Endothelial cell of umbilical vein (primary cell): ENCODE results near the gene NUDT6.

Experiments used
- EZH2 ChIP-seq: IDR thresholded peaks from 2 replicates; pipeline ENCODE4 v1.6.1; 2012; ENCODE audit warnings: borderline replicate concordance, low read depth, mild to moderate bottlenecking, moderate library complexity, low read length, inconsistent platforms; ENCODE audit not compliant: severe bottlenecking
- POLR2A ChIP-seq: IDR thresholded peaks from 2 replicates; pipeline ENCODE4 v1.6.1; 2012; ENCODE audit warnings: low read depth, mild to moderate bottlenecking, control low read depth, low read length
- POLR2AphosphoS5 ChIP-seq: IDR thresholded peaks from 2 replicates; pipeline ENCODE4 v1.6.1; 2012; ENCODE audit warnings: low read depth, mild to moderate bottlenecking, control low read depth, low read length, moderate library complexity; ENCODE audit not compliant: insufficient read depth
- TF ChIP-seq, protein P1 (sequence below), 2 donors: IDR thresholded peaks; 1 replicate in 1 of 2; 2 replicates in 1 of 2; pipeline ENCODE4 v1.5.1; 2011; ENCODE audit warnings: low read length in 2 of 2, mild to moderate bottlenecking in 2 of 2, moderate library complexity in 2 of 2, control low read depth in 1 of 2, inconsistent platforms in 1 of 2, low read depth in 1 of 2; ENCODE audit not compliant: insufficient read depth in 1 of 2; ENCODE audit errors: extremely low read depth in 1 of 2
- TF ChIP-seq, protein P2 (sequence below): IDR thresholded peaks from 2 replicates; pipeline ENCODE4 v1.6.1; 2011; ENCODE audit not compliant: insufficient read depth, insufficient read length

DNA sequence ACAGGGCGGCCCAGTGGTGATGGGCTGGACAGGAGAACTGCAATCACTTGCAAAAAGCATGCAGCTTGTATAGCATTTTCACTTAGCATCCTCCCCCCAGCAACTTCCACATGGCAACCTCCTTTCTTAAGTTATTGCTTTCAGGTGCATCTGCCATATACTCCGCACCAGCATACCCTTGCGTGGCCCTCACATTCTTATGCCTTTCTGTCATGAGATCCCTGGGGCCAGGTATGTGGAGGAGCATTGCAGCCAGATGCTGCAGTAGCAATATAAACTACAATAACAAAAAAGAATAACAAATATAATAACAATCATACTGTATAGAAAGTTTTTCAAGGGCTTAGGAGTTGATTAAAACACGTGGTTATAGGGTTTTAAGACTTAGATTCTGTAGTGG, 26.3 kb upstream of the NUDT6 start:
- TF ChIP-seq, protein P1, sequence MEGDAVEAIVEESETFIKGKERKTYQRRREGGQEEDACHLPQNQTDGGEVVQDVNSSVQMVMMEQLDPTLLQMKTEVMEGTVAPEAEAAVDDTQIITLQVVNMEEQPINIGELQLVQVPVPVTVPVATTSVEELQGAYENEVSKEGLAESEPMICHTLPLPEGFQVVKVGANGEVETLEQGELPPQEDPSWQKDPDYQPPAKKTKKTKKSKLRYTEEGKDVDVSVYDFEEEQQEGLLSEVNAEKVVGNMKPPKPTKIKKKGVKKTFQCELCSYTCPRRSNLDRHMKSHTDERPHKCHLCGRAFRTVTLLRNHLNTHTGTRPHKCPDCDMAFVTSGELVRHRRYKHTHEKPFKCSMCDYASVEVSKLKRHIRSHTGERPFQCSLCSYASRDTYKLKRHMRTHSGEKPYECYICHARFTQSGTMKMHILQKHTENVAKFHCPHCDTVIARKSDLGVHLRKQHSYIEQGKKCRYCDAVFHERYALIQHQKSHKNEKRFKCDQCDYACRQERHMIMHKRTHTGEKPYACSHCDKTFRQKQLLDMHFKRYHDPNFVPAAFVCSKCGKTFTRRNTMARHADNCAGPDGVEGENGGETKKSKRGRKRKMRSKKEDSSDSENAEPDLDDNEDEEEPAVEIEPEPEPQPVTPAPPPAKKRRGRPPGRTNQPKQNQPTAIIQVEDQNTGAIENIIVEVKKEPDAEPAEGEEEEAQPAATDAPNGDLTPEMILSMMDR (IDR thresholded peaks at IDR 0.05; ENCODE audit: extremely low read depth in 1 of 2, insufficient read depth in 1 of 2, low read depth in 1 of 2, low read length in 2 of 2) = no peak
- TF ChIP-seq EZH2 (no peak), POLR2AphosphoS5 (no peak), POLR2A (no peak)
- TF ChIP-seq, protein P2, sequence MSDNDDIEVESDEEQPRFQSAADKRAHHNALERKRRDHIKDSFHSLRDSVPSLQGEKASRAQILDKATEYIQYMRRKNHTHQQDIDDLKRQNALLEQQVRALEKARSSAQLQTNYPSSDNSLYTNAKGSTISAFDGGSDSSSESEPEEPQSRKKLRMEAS = no peak
